AG20443 (cell line): Measurements from ENCODE around the gene TSACC.
"Not testable (repeated sequence)": the region's sequence is repeated elsewhere in the genome, so short reads cannot be mapped to it uniquely, and the experiment has no call there.

ENCODE experiments used
- DNase-seq: peaks from one replicate; pipeline ENCODE4 v3.0.0; 2012; ENCODE audit warnings: low spot score, mixed read lengths

TSACC gene

GRCh38 chr1:156346636-156347035 lies 8.3 kb downstream of the TSACC start:
- DNase-seq = peak; percentile 82

GRCh38 chr1:156347331-156347730 lies 9.0 kb downstream of the TSACC start:
- DNase-seq = peak; percentile 74

GRCh38 chr1:156352481-156352880 lies 14.2 kb downstream of the TSACC start:
- DNase-seq = not testable (repeated sequence)

- DNase-seq = no peak
Observed at GRCh38 chr1:156356262-156356874, 18.0 kb downstream of the TSACC start.

GRCh38 chr1:156356875-156357534 lies 18.7 kb downstream of the TSACC start:
- DNase-seq = peak; percentile 62

GRCh38 chr1:156357977-156358376 lies 19.7 kb downstream of the TSACC start:
- no peak for DNase-seq

GRCh38 chr1:156358641-156359040 lies 20.3 kb downstream of the TSACC start:
- no peak for DNase-seq

GRCh38 chr1:156359249-156359648 lies 20.9 kb downstream of the TSACC start:
- no peak for DNase-seq

- peak; percentile 70 for DNase-seq
Observed at GRCh38 chr1:156359973-156360372, 21.6 kb downstream of the TSACC start.

- no peak for DNase-seq
Observed at GRCh38 chr1:156360534-156360933, 22.2 kb downstream of the TSACC start.

GRCh38 chr1:156365754-156366153 lies 27.4 kb downstream of the TSACC start:
- DNase-seq = no peak

GRCh38 chr1:156366378-156367166 lies 28.2 kb downstream of the TSACC start:
- DNase-seq = peak; percentile 8

- no peak for DNase-seq
Observed at GRCh38 chr1:156367383-156368156, 29.2 kb downstream of the TSACC start.

- peak; percentile 9 for DNase-seq
Observed at GRCh38 chr1:156368157-156368658, 29.9 kb downstream of the TSACC start.

- DNase-seq = peak; percentile 56
Observed at GRCh38 chr1:156368889-156369684, 30.8 kb downstream of the TSACC start, which contains the start of gene RHBG. Gene RHBG, plus strand, starts transcription at chr1:156369211. Its CDS starts 39 bp downstream, at chr1:156369250.

- DNase-seq = not testable (repeated sequence)
Observed at GRCh38 chr1:156369685-156370286, 31.5 kb downstream of the TSACC start.

- DNase-seq = no peak
Observed at GRCh38 chr1:156371553-156372264, 33.4 kb downstream of the TSACC start.

- peak; percentile 66 for DNase-seq
Observed at GRCh38 chr1:156372265-156372586, 33.9 kb downstream of the TSACC start.

- DNase-seq = no peak
Observed at GRCh38 chr1:156372876-156373275, 34.5 kb downstream of the TSACC start.

GRCh38 chr1:156373546-156373945 lies 35.2 kb downstream of the TSACC start:
- DNase-seq = no peak
